GM20431 (cell line): Measurements from ENCODE around the gene GNA15.
"Not testable (repeated sequence)": the region's sequence is repeated elsewhere in the genome, so short reads cannot be mapped to it uniquely, and the experiment has no call there.

Experiments
- in situ Hi-C: fragments of 300-500 bp; cut with MseI, MboI; formaldehyde crosslinking; loops from one replicate; pipeline ENCODE4 v1.15.0; 2020; ENCODE audit warnings: low sequenced_read_pairs; ENCODE audit not compliant: unreplicated experiment

Gene GNA15, protein sequence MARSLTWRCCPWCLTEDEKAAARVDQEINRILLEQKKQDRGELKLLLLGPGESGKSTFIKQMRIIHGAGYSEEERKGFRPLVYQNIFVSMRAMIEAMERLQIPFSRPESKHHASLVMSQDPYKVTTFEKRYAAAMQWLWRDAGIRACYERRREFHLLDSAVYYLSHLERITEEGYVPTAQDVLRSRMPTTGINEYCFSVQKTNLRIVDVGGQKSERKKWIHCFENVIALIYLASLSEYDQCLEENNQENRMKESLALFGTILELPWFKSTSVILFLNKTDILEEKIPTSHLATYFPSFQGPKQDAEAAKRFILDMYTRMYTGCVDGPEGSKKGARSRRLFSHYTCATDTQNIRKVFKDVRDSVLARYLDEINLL

DNA sequence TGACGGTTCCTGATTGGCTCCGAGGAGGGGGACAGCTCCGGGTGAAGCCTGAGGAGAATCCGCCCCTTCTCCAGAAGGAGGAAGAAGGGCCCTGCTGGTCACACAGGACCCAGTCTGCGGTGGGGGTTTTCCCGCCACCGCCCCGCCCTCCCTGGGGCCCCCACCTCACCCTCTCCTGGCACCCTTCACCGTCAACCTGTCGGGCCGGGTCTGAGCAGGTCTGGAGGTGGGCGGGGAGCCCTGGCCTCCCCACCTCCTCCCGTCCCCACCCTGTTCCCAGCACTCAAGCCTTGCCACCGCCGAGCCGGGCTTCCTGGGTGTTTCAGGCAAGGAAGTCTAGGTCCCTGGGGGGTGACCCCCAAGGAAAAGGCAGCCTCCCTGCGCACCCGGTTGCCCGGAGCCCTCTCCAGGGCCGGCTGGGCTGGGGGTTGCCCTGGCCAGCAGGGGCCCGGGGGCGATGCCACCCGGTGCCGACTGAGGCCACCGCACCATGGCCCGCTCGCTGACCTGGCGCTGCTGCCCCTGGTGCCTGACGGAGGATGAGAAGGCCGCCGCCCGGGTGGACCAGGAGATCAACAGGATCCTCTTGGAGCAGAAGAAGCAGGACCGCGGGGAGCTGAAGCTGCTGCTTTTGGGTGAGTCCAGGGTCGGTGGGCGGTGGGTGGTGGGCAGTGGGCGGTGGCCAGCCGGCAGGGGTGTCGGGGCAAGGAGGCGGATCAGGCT, at the start of gene GNA15:
Gene GNA15, plus strand, starts transcription at position 73 of the 723 bp plus-strand sequence. Its CDS starts 418 bp downstream, at position 491.
- in situ Hi-C loops, result no loop called here

DNA sequence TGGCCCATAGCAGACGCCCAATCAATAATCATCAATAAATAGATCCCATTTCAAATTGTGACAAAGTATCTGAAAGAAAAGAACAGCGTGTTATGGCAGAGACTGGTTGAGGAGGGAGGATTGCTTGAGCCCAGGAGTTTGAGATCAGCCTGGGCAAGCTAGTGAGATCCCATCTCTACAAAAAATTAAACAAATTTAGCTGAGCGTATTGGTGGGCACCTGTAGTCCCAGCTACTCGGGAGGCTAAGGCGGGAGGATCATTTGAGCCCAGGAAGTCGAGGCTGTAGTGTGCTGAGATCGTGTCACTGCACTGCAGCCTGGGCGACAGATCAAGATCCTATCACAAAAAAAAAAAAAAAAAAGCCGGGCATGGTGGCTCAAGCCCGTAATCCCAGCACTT, 48.1 kb upstream of the GNA15 start:
- in situ Hi-C loops, result no loop called here

DNA sequence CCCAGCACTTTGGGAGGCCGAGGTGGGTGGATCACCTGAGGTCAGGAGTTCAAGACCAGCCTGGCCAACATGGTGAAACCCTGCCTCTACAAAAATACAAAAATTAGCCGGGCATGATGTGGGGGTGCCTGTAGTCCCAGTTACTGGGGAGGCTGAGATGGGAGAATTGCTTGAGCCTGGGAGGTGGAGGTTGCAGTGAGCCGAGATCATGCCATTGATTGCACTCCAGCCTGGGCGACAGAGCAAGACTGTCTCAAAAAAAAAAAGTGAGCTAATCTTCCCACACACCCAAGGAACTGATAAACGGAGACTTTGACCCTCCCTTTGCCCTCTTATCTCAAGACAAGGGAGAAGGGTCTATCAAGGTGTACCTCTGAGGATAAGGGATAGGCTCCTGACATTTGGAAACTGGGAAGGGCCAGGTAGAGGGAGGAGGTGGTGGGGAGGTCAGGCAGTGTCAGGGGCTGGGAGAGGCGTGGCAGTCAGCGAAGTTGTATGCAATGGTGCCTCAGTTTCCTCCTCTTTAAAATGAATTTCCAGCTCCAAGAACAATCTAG, 46.5 kb upstream of the GNA15 start:
- in situ Hi-C loops, result not testable (repeated sequence)

DNA sequence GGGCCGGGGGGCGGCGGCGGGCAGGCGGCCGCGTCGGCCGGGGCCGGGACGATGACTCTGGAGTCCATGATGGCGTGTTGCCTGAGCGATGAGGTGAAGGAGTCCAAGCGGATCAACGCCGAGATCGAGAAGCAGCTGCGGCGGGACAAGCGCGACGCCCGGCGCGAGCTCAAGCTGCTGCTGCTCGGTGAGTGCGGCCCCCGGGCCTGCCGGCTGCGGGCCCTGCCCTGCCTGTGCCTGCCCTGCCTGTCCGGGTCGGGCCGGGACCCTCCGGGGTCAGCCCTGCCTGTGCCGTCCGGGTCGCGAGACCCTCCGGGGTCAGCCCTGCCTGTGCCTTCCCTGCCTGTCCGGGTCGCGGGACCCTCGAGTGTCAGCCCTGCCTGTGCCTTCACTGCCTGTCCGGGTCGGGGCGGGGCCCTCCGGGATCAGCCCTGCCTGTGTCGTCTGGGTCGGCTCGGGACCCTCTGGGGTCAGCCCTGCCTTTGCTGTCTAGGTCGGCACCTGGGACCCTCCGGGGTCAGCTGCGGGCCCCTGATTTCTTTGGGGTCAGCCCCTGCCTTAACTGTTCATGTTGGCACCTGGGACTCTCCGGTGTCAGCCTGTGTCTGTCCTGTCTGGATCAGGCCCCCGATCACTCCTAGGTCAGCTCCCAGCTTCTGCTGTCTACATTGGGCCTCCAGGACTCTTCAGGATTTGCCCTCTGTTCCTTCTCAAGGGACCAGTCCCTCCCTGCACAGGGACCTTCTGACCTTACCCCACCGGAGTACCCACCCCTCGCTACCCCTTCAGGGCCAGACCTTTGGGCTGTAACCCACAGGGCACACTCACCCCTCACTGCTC, 41.0 kb upstream of the GNA15 start:
- in situ Hi-C loops, result no loop called here

DNA sequence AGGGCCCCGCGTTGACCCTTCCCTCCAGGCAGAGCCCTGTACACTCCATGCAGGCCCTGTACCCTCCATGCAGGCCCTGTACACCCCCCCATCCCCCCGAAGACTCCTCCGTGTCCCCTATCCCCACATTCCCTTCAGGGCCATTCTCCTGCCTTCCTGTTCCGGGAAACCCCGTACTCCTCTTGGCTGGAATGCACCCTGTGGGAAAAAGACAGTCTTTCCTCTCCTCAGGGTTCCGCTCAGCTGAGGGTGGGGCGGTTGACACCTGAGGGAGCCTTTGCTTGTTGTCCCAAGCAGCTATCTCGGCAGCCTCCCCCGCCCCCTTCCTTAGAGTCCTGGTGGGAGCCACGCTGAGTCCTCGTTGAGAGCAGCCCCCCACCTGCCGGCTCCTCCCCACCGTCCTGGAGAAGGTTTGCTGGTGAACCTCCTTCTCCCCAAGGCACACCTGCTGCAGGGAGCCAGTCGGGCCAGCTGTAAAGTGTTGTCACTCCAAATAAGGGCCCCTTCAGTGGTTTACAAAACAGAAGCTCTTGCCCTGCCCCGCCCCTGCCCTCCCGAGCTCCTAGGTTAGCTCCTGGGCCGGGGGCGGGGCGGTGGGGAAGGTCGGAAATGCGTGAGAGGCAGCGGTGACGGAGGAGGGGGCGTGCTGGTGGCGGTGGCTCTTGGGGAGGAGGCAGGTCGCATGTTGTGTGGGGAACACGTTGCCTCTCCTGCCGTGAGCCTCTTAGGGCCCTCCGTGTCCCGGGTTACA, 40.2 kb upstream of the GNA15 start:
- in situ Hi-C loops, result no loop called here

DNA sequence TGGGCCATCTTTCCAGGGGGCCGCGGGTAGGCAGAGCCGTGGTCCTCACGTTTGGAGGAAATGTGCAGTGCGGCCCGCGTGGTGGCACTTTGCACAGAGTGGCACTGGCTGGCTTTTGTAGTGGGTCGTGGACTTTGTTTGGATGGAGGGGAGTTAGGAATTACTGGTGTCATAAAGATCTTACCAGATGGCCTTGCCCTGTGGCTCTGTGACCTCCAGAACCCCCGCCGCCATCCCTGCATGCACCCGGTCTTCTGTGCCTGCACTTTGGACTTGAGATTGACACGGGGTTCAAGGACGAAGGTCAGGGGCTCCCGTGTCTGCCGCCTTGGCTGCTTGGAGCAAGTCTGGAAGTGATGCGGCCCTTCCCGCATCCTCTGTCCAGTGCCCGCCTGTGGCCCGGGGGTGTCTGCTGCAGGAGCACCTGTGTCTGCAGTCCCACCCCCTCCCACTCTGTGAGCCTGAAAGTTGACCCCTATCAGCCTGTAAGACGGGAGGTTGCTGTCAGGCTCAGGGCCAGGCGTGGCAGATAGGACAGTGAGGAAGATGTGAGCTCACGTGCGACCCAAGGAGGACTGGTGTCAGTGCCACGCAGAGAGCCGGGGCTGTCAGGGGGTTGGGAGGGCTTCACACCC, 39.4 kb upstream of the GNA15 start:
- in situ Hi-C loops, result no loop called here

DNA sequence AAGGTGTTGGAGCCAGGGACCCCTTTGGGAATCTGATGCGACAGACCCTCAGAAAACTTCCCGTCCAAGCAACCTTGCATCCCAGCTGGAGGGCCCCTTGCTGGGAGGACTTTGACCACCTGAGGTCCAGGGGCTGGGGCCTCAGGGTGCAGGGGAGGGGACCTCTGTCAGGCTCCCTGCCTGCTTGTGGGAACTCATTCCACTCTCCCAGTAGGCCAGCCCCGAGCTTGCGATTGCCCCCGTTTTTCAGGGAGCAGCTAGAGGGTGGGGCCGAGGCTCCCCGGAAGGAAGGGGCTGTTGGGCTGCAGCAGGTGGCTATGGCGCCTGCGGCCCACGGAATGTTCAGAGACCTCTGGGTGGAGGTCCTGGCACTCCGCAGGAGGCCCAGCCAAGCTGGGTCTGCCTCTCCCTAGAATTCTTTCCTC, 38.9 kb upstream of the GNA15 start:
- in situ Hi-C loops, result no loop called here

DNA sequence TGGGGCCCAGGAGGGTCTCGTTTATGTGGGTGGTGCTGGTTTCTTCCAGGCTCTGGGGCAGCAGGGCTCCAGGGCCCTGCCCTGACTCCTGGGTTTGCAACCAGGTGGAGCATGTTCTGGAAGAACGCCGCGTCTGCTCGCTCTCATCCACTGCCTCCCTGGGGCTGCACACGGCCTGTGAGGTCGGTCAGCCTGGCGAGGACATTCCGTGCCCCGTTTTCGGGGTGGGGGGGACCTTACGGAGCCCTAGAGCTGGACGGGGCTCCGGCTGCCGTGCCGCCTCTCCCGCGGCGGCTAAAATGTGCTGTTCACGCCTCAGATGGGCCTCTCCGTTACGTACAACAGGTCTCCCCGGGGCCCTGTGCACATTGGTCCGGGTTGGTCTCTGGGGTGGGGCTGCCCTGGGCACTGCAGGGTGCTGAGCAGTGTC, 38.4 kb upstream of the GNA15 start:
- in situ Hi-C loops, result no loop called here

DNA sequence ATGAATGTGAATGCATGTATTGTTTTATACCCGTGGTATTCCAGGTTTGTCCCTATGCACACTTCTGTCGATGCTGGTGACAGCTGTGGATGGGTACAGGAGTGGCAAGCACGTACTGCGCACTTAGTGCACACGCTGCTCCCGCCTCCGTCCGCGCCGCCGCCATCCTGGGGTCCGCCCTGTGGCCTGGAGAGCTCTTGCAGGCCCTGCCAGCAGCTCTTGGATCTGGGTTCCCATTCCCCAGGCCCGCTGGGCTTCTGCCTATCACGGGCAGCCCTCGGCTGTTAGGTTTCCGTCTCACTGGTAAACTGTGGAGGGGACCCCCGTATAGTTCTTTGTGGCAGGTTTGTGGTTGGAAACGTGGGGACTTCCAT, 37.7 kb upstream of the GNA15 start:
- in situ Hi-C loops, result no loop called here

DNA sequence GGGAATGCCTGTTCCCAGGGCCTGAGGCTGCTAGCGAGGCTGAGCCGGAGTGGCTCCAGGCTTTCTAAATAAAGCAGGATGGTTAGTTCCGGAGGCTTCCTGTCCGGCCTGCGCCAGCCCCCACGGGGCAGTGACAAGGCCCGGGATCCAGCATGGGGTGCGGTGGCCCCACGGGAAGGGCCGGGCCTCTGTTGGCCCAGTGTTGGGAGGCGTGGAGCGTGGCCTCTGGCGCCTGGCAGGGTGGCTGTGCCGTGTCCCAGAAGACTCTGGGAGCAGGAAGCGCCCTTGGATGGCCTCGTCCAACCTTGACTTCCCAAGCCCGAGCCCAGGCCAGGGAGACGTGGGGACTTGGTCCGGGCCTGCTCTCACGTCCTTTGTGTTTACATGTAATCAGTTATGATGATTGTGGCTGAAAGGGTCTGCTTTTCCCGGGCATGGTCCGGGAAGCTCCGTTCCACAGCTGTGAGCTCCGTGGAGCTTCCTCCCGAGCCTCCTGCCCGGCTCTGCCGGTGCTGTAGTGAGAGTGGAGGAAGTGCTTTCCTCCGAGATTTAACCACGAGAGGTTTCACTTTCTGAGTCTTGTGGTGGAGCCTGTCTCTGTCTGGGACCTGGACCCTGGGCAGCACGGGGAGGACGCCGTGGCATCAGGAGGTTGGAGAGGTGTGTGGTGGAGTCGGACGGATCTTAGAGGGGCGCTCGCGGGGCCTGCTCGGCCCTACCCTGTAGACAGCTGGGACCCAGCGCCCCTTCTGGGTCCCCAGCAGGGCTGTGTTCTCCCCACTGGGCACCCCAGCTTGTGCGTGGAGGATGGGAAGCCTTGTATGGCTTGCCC, 37.1 kb upstream of the GNA15 start:
- in situ Hi-C loops, result no loop called here

DNA sequence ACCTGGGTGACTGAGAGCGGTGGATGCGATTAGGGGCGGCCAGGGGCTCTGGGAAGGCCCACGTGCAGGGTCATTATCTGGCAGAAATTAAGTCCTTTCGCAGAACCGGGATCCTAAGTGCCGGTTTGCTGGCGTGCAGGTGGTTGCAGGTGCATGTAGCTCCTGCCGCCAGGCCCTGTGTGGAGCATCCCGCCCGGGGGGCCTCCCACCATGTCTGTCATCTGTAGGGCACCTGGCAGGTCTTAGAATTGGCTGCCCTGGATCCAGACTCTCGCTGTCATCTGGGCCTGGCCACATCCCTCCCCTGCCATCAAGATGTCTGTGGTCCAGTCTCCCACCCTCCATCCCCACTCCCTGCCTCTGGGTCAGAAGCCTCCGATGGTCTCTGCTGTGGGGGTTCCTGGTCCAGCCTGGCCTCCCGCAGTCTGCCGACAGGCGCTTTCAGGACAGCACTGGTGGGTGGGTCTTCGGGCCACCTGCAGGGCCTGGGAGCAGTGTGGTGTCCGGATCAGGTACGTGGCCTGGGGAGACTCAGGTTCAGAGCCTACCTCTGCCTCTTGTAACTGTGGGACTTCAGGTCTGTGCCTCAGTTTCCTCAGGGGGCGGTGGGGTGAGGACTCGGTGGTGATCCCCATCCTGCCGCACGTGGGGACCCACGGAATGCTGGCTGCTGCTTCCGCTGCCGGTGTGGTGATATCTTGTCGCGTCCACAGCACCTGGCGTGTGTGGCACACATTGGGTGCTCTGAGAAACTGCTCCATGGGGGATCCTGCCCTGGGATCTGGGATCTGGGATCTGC, 36.3 kb upstream of the GNA15 start:
- in situ Hi-C loops, result loop anchor here (10.0 kb wide), 1 partner anchor 135 kb away; no protein-coding TSS in a partner anchor

DNA sequence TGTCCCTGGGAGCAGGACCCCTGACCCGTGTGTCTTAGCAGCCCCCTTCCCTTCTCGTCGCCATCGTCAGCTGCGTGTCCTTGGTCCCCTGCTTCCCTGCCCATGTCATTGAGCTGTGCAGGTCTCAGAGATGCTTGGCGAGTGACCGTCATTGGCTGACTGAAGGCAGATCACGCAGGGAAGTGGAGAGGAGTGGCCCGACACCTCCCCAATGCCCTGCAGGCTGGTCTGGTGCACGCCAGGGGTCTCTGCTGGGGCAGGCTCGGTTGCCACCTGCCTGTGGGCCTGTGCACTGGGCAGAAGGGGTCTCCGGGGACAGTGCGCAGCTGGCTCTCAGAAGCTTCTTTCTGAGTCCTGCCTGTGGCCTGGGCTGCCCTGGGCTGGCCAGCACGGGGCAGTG, 35.5 kb upstream of the GNA15 start:
- in situ Hi-C loops, result loop anchor here (10.0 kb wide), 1 partner anchor 136 kb away; no protein-coding TSS in a partner anchor

DNA sequence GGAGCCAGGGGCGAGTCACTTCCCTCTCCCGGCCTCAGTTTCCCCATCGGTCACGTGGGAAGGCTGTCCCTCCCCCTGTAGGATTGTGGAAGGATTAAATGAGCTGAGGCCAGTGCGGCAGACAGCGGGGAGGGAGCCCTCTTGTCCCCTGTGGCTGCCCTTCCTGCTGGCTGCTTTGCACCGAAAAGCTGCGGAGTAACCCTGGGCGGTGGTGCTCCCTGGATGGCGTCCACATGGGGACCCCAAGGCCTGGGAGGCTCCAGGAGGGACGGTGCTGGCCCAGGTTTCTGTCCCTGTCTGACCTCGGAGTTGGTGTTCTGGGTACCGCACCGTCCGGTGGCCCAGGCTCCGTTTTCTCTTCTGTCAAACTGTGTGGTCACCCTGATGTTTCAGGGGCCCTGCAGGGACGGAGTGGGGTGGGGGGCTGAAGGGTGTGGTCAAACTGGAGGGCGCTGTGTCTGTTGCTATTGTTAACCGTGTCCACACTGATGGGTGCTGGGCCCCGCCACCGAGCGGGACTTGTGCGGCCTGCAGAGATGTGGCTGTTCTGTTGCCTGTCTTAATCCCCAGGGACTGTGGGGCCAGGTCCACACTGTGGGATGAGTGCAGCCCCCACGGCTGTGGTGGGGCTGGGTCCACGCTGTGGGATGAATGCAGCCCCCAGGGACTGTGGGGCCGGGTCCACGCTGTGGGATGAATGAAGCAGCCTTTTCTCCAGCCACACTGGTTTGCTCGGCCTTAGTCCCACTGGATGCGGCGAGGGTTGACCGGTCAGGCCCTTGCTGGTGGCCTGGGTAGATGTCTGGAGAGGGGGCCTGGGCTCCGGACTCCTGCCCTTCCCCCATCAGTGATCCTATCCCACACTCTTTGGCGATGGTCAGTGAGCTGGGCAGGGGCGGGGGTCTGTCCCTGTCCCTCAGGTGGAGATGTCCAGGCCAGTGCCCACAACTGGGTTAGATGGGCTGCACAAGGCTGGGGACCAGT, 34.8 kb upstream of the GNA15 start:
- in situ Hi-C loops, result loop anchor here (10.0 kb wide), 1 partner anchor 136 kb away; no protein-coding TSS in a partner anchor

DNA sequence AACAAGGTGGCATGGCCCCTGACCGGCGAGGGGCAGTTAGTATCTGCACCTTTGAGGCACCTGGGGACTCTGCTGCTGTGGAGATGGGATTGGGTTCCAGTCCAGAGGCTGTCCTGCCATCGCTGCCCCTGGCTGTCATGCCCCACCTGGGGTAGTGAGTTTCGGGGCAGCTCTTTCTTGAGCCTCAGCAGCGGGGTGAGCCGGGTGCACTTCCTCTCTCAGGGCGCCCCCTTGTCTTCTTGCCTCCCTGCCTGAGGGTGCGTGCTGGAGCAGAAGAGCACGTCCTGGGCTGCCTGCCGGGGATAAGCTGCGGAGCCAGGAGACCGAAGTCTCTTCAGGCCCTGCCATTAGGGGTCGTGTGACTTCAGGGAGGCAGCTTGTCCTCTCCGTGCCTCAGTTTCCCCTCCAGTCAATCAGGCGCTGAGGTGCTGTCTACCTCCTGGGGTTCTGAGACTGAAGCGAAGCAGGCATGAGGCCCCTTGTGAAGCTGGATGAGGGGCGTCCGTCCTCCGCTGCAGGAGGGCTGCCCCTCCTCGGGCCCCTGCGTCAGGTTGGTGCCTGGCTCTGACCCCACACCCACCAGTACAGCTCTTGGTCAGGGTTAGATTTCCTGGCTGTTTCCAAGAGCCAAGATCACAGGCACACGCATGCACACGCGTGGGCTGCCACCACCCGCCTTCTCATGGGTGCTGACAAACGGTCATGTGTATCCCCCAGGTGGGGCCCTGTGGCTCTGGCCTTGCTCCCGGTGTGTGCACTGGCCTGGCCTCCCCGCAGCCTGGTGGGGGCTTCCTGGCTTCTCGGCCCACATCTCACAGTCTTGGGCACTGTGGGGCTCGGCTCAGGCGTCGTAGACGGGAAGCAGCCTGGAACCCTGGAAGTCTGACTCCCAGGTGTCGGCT, 33.3 kb upstream of the GNA15 start:
- in situ Hi-C loops, result loop anchor here (10.0 kb wide), 1 partner anchor 138 kb away; no protein-coding TSS in a partner anchor

DNA sequence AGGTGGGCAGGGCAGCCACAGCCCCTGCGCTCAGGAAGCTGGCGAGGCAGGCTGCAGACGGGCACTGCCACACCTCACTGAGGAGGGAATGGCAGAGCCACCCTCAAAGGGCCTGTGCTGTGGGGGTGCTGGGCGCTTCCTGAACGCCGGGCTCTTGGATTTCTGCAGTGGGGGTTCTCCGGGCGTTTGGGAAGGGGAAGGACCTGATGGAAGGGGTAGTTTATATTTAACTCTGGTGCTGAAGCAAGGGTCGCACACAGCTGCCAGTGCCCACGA, 31.2 kb upstream of the GNA15 start:
- in situ Hi-C loops, result loop anchor here (10.0 kb wide), 1 partner anchor 140 kb away; no protein-coding TSS in a partner anchor
